ENCODE data around the gene GREB1L. TPM values are rescaled to one million over a fixed set of nuclear protein-coding genes. Genes with fewer than 3 reads are reported as not detected.

Gene GREB1L
- total RNA-seq, 2 donors from 2014 or later = 0.52 to 3.0 TPM

GRCh38 chr18:21454725-21455124, 212.7 kb downstream of the GREB1L start:
- DNase-seq (no peak), ATAC-seq (no peak)
- Histone ChIP-seq H3K4me1 (no peaks in the 10 kb centered on the region), H3K36me3 (replicated peaks in 1 of 2; ENCODE audit: insufficient read depth in 1 of 2, low read depth in 2 of 2) (no peaks in the 10 kb centered on the region), H3K9me3 (no peaks in the 10 kb centered on the region), H3K4me3 (no peak overlapping the region), H3K27me3 (no peaks in the 10 kb centered on the region), H3K27ac (no peak overlapping the region)
- intact Hi-C loops (cut with DNase I) = no loop called here
- 56 to 67% methylated on average over 5 of the region's 5 CpGs for WGBS, 2 donors
- TF ChIP-seq, protein P1, sequence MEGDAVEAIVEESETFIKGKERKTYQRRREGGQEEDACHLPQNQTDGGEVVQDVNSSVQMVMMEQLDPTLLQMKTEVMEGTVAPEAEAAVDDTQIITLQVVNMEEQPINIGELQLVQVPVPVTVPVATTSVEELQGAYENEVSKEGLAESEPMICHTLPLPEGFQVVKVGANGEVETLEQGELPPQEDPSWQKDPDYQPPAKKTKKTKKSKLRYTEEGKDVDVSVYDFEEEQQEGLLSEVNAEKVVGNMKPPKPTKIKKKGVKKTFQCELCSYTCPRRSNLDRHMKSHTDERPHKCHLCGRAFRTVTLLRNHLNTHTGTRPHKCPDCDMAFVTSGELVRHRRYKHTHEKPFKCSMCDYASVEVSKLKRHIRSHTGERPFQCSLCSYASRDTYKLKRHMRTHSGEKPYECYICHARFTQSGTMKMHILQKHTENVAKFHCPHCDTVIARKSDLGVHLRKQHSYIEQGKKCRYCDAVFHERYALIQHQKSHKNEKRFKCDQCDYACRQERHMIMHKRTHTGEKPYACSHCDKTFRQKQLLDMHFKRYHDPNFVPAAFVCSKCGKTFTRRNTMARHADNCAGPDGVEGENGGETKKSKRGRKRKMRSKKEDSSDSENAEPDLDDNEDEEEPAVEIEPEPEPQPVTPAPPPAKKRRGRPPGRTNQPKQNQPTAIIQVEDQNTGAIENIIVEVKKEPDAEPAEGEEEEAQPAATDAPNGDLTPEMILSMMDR (IDR thresholded peaks at IDR 0.05) = no peak

DNA sequence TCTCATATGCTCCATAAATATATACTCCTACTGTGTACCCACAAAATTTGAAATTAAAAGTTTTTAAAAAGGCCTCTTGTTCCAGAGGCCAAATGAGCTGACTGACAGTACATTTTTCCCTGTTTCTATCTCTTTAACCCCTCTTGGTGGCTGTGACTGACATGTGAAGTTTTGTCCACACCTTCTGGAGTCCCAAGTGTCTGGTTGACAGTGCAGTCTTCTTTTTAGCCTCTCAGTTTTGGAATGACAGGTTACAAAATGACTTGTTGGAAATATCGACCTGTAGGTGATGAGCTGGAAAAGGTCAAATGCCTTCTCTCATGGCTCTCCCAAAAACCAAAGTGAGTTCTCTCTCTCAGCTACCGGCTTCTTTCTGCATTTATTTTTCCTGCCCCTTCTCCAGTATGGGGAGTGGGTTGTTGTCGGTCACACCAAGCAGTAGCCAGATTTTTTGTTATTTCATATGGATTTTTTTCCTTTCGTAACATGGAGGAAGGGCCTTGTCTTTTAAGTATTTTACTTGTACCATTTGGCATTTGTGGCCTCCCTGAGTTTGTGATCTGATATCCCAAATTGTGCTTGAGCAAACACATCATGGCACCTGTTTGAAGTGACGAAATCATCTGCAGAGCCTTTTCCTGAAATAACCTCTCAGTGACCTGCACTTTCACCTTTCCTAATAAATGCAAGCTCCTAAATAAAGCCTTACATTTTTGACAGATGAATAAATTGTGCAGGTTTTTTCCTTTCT, 214.6 kb downstream of the GREB1L start:
- H3K27me3 ChIP-seq = no peaks in the 10 kb centered on the region
- H3K9me3 ChIP-seq = no peaks in the 10 kb centered on the region
- intact Hi-C loops (cut with DNase I) = no loop called here
- no peaks in the 10 kb centered on the region for H3K4me1 ChIP-seq
- TF ChIP-seq POLR2A (IDR thresholded peaks at IDR 0.05) = no peak
- TF ChIP-seq, protein P1 (IDR thresholded peaks at IDR 0.05) = no peak
- DNase-seq (no peak), ATAC-seq (no peak)
- H3K36me3 ChIP-seq (replicated peaks in 1 of 2; ENCODE audit: insufficient read depth in 1 of 2, low read depth in 2 of 2) = no peaks in the 10 kb centered on the region
- 83 to 88% methylated on average over 5 of the region's 5 CpGs for WGBS, 2 donors
- H3K4me3 ChIP-seq = no peak overlapping the region
- no peak overlapping the region for H3K27ac ChIP-seq

DNA sequence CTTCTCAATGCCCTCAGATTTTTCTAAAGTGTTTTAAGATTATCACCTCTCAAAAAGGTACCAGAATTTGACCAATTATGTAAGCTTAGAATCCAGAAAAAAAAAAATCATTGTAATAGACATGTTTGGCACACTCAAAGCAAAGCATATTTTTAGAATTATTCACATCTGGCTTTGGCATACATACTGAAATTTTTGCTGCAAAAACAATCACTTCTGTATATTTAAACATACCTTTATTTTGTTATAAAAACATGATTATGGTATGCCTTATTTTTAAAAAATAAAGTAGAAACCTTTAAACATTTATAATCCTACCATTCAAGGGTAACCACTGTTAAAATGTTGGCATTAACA, 215.1 kb downstream of the GREB1L start:
- intact Hi-C loops (cut with DNase I) = no loop called here
- H3K27ac ChIP-seq = no peak overlapping the region
- no peaks in the 10 kb centered on the region for H3K36me3 ChIP-seq (replicated peaks in 1 of 2; ENCODE audit: insufficient read depth in 1 of 2, low read depth in 2 of 2)
- H3K4me1 ChIP-seq = no peaks in the 10 kb centered on the region
- TF ChIP-seq, protein P1 (IDR thresholded peaks at IDR 0.05) = no peak
- no peak for TF ChIP-seq POLR2A (IDR thresholded peaks at IDR 0.05)
- DNase-seq (no peak), ATAC-seq (no peak)
- H3K4me3 ChIP-seq = no peak overlapping the region
- H3K27me3 ChIP-seq = no peaks in the 10 kb centered on the region
- H3K9me3 ChIP-seq = no peaks in the 10 kb centered on the region

DNA sequence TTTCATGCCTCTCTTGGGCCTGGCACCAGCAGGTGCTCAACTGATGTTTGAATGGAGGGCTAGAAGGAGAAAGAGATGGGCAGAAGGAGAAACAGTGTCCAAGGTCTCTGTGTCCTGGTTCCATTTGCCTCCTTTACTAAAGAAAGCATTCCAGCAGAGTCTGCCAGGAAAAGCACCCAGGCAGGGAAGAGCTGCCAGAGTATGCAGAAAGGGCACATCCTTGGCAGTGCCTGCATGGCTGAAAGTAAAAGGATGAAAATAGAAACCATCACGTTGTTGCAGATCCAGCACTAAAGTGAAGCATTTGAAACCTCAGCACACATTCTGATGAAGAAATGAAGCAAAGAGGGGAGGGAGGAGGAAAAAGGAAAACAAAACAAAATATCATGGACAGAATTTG, 216.3 kb downstream of the GREB1L start:
- intact Hi-C loops (cut with DNase I) = no loop called here
- DNase-seq (no peak), ATAC-seq (no peak)
- no peaks in the 10 kb centered on the region for H3K9me3 ChIP-seq
- no peaks in the 10 kb centered on the region for H3K4me1 ChIP-seq
- no peak for TF ChIP-seq POLR2A (IDR thresholded peaks at IDR 0.05)
- TF ChIP-seq, protein P1 (IDR thresholded peaks at IDR 0.05) = no peak
- 39 to 71% methylated on average over 1 of the region's 1 CpG for WGBS, 2 donors
- H3K4me3 ChIP-seq = no peak overlapping the region
- no peak overlapping the region for H3K27ac ChIP-seq
- no peaks in the 10 kb centered on the region for H3K36me3 ChIP-seq (replicated peaks in 1 of 2; ENCODE audit: insufficient read depth in 1 of 2, low read depth in 2 of 2)
- no peaks in the 10 kb centered on the region for H3K27me3 ChIP-seq

GRCh38 chr18:21458788-21459187, 216.8 kb downstream of the GREB1L start:
- no peak for ATAC-seq

More at GRCh38 chr18:21458788-21459187, 216.8 kb downstream of the GREB1L start:
- TF ChIP-seq, protein P1 (IDR thresholded peaks at IDR 0.05) = no peak
- TF ChIP-seq POLR2A (IDR thresholded peaks at IDR 0.05) = no peak
- H3K36me3 ChIP-seq (replicated peaks in 1 of 2; ENCODE audit: insufficient read depth in 1 of 2, low read depth in 2 of 2) = no peaks in the 10 kb centered on the region
- WGBS, 2 donors = 72 to 80% methylated on average over 6 of the region's 6 CpGs
- no peaks in the 10 kb centered on the region for H3K9me3 ChIP-seq
- no peak for DNase-seq
- intact Hi-C loops (cut with DNase I) = no loop called here
- H3K4me1 ChIP-seq = no peaks in the 10 kb centered on the region
- H3K27me3 ChIP-seq = no peaks in the 10 kb centered on the region
- no peak overlapping the region for H3K4me3 ChIP-seq
- no peak overlapping the region for H3K27ac ChIP-seq
